Activated naive CD8-positive, alpha-beta T cell treated with anti-CD3 and anti-CD28 coated beads for 36 hours (primary cell): ENCODE data around the gene PRDM15. TPM values are rescaled to one million over a fixed set of nuclear protein-coding genes. Genes with fewer than 3 reads are reported as not detected.

Experiments
- DNase-seq: peaks from one replicate; pipeline ENCODE4 v3.0.0; 2021
- H3K27ac Mint-ChIP-seq: one replicate; pipeline ENCODE4 v1.8.0; 2022; ENCODE audit warnings: mild to moderate bottlenecking, moderate library complexity, mixed read lengths
- H3K27me3 Mint-ChIP-seq: one replicate; pipeline ENCODE4 v1.8.0; 2022; ENCODE audit warnings: mild to moderate bottlenecking, mixed read lengths
- H3K36me3 Mint-ChIP-seq: one replicate; pipeline ENCODE4 v1.8.0; 2021; ENCODE audit warnings: mild to moderate bottlenecking, mixed read lengths
- H3K4me1 Mint-ChIP-seq: one replicate; pipeline ENCODE4 v1.8.0; 2021; ENCODE audit warnings: mixed read lengths
- H3K4me3 Mint-ChIP-seq: one replicate; pipeline ENCODE4 v1.8.0; 2022; ENCODE audit warnings: mild to moderate bottlenecking, moderate library complexity, mixed read lengths
- H3K9me3 Mint-ChIP-seq: one replicate; pipeline ENCODE4 v1.8.0; 2022; ENCODE audit warnings: mixed read lengths
- total RNA-seq, 2 experiments: library from RNA; stranded (reverse); gene quantifications; one replicate each; pipeline ENCODE4 v1.2.3, GENCODE V29; 2021

The PRDM15 gene
- total RNA-seq, 2 experiments from 2014 or later: 9.3 to 10.1 TPM

DNA sequence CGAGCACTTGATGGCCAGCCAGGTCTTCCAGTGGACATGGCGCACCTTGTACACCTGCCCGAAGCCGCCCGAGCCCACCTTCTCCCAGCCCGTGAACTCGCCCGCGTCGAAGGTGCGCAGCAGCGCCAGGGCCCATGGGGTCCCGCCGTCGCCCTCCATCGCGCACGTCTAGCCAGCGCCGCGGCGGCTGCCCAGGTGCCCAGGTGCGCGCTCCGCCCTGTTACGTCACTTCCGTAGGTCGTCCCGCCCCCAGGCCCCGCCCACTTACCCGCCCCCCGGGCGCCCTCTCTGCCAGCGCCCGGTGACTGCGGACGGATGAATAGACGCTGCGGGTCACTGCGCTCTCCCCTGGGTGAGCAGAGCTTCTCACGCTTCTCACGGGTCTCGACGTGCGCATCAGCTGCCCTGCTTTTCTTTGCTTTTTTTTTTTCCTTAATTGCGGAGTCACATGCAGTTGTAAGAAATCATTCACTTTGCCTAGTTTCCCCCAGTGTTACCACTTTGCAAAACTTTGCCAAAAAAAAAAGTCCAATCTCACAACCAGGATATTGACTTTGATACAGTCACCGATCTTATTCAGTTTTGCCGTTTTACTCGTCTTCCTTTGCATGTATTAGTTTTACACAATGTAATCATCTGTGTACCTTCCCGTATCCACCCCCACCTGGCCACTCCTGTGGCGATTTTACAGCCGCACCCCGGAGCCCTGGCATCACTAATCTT is 112.1 kb downstream of the PRDM15 start, which contains the start of gene RIPK4:
TSS of gene RIPK4 (minus strand) at position 170 of the 723 bp plus-strand sequence. CDS start at position 159, 11 bp downstream.
- Mint-ChIP-seq H3K9me3 (peaks cover 3% of the 10 kb centered on the region), H3K4me1 (peaks cover 32% of the 10 kb centered on the region), H3K36me3 (no peaks in the 10 kb centered on the region), H3K27ac (no peak within 1 kb of the TSS), H3K4me3 (peak within 1 kb of the TSS; percentile 73), H3K27me3 (peaks cover 70% of the 10 kb centered on the region)
- DNase-seq: peak; percentile 60

DNA sequence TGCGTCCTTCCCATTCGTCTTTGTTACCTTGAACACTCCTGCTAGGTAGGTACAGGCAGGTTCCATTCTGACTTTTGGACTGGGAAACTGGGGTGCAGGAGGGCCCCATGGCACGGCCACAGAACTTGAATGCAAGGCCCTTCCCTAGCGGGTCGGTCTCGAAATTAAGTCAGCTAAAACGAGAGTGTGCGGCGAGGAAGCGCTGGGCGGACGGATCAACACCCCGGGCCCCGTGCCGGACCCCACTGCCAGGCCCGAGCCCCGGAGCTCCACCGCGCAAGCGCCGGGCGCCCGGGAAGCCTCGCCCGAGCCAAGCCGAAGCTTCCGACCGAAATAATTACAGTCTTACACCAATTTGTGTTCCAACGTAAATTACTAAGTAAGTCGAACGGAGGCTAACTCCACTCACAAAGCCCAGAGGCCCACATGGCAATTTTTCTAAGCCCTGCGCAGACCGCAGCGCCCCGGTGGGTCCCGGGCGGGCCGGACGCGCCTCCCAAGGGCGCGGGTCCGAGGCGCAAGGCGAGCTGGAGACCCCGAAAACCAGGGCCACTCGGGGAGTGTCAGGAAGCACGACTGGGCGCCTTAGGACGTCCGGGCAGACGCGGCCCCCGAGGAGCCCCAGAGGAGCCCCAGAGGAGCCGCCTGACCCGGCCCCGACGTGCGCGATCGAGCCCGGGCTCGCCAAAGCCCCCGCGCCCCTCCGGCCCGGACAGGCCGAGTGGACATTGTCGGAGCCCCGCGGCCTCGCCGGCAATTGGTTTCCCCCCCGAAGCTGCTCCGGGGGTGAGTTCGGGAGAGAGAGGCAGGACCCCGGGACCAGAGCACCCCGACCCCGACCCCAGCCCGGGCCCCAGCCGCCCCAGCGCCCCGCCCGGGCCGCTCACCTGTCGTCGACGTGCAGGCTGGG is 112.9 kb downstream of the PRDM15 start:
- DNase-seq: no peak
- Mint-ChIP-seq H3K9me3 (peaks cover 3% of the 10 kb centered on the region), H3K27me3 (peaks cover 78% of the 10 kb centered on the region), H3K27ac (no peak overlapping the region), H3K4me1 (peaks cover 37% of the 10 kb centered on the region), H3K4me3 (peak overlapping the region; percentile 73), H3K36me3 (no peaks in the 10 kb centered on the region)

DNA sequence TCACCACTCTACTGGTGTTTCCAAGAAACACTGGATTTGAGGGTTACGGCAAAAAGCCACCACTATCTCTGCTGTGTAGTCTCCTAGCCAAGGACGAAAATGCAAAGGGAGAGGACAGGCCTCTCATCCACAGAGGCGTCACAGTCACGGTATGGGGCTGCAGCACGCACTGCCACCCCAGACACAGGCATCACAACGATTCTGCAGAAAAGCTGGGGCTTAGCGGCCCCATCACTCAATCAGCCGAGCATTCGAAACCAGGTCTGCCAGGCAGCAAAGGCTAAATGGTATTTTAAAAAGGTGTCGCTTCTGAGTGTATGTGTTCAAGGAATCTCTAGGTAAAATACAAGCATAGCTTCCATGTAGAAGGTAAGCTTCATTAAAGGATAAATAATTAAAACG is 113.7 kb downstream of the PRDM15 start:
- Mint-ChIP-seq H3K36me3 (no peaks in the 10 kb centered on the region), H3K27me3 (peaks cover 86% of the 10 kb centered on the region), H3K27ac (no peak overlapping the region), H3K9me3 (peaks cover 3% of the 10 kb centered on the region), H3K4me1 (peaks cover 38% of the 10 kb centered on the region), H3K4me3 (peak overlapping the region; percentile 47)
- no peak for DNase-seq

- Mint-ChIP-seq H3K36me3 (no peaks in the 10 kb centered on the region), H3K27me3 (peaks cover 84% of the 10 kb centered on the region), H3K4me1 (peaks cover 38% of the 10 kb centered on the region), H3K27ac (no peak overlapping the region), H3K4me3 (no peak overlapping the region), H3K9me3 (peaks cover 3% of the 10 kb centered on the region)
- DNase-seq: no peak
Observed at GRCh38 chr21:41764558-41765419, 114.4 kb downstream of the PRDM15 start.

GRCh38 chr21:41763996-41764395 is 115.1 kb downstream of the PRDM15 start:
- Mint-ChIP-seq H3K4me3 (no peak overlapping the region), H3K27me3 (peaks cover 77% of the 10 kb centered on the region), H3K9me3 (peaks cover 2% of the 10 kb centered on the region), H3K4me1 (peaks cover 36% of the 10 kb centered on the region), H3K27ac (no peak overlapping the region), H3K36me3 (no peaks in the 10 kb centered on the region)
- no peak for DNase-seq

DNA sequence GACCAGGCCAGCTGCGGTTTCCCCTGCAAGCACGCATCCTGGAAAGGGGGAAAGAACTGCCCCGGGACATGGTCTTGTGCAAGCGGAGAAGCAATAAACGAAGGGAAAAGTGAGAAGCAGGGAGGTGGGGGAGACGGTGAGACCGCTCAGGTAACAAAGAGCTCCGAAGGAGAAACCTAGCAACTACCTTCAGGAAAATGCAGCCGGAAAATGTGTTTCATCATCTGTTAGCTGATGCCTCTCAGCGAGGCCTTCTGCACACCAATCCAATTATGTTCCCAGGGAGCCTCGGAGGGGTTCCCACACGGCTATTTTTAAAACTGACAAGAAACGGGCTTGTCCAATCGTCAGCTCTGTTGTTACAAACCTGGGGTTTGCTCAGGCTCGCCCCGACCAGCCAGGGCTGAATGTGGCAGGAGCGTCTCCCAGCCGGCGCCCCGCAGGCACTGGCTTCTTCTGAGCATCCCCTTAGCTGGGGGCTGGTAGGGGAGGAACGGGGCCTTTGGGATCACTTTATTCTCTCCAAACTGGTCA is 115.7 kb downstream of the PRDM15 start:
- H3K27ac Mint-ChIP-seq: no peak overlapping the region
- H3K9me3 Mint-ChIP-seq: no peaks in the 10 kb centered on the region
- DNase-seq: no peak
- peaks cover 31% of the 10 kb centered on the region for H3K4me1 Mint-ChIP-seq
- H3K36me3 Mint-ChIP-seq: no peaks in the 10 kb centered on the region
- H3K27me3 Mint-ChIP-seq: peaks cover 72% of the 10 kb centered on the region
- H3K4me3 Mint-ChIP-seq: no peak overlapping the region

DNA sequence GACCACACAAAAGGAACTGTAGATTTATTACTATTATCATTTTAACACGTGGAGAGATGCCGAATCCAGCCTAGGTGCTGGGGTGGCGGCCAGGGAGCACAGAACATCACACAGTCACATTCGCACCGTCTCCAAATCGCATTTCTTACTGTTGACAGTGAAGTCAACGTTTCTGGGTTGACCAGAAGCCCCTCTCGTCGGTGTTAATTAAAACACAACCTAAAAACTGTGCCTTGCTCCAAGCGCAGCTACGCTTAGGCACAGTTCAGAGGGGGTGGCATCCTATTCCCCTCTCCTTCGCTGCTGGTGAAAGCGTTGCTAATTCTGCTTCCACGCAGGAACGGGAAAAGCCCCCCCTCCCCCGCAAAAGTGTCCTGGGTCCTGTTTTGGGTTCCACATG is 116.4 kb downstream of the PRDM15 start:
- no peak for DNase-seq
- H3K27ac Mint-ChIP-seq: no peak overlapping the region
- no peaks in the 10 kb centered on the region for H3K36me3 Mint-ChIP-seq
- H3K27me3 Mint-ChIP-seq: peaks cover 65% of the 10 kb centered on the region
- no peaks in the 10 kb centered on the region for H3K9me3 Mint-ChIP-seq
- H3K4me1 Mint-ChIP-seq: peaks cover 25% of the 10 kb centered on the region
- no peak overlapping the region for H3K4me3 Mint-ChIP-seq

GRCh38 chr21:41761934-41762635 is 117.1 kb downstream of the PRDM15 start:
- peaks cover 58% of the 10 kb centered on the region for H3K27me3 Mint-ChIP-seq
- H3K36me3 Mint-ChIP-seq: no peaks in the 10 kb centered on the region
- no peak overlapping the region for H3K4me3 Mint-ChIP-seq
- H3K27ac Mint-ChIP-seq: no peak overlapping the region
- no peak for DNase-seq
- no peaks in the 10 kb centered on the region for H3K9me3 Mint-ChIP-seq
- H3K4me1 Mint-ChIP-seq: peaks cover 18% of the 10 kb centered on the region

DNA sequence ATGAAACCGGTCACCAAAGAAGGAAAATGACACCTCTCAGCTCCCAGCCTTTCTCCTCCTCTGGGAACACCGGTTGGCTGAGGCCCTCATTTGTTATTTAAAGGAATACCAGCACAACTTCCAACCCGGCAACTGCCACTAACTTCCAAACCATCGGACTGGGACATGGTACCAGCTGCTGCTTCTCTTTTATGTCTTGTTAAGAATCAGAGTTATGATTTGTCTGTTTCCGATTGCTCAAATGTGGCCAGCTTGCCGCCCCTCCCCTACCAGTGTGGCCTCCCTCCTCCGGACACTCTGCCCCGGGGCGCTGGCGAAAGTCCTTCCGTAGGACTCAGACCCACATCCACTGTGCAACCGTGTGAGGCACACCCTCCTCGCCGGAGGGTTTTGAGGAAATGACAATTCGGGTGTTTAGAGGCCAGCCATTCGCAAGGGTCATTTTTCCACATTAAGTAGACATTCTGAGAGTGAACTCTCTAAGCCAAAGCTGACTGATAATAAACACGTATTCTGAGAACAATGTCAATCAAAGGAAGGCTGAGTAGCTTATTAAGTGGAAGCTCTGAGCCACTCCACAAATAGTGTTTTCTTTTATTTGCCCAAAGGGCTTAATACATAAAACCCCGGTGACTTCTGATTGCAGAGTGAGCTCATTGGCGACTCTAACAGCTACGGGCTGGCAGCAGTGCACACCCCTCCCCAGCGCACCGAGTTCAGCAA is 117.8 kb downstream of the PRDM15 start:
- no peak for DNase-seq
- Mint-ChIP-seq H3K27me3 (peaks cover 56% of the 10 kb centered on the region), H3K36me3 (no peaks in the 10 kb centered on the region), H3K4me1 (peaks cover 17% of the 10 kb centered on the region), H3K4me3 (no peak overlapping the region), H3K9me3 (no peaks in the 10 kb centered on the region), H3K27ac (no peak overlapping the region)

DNA sequence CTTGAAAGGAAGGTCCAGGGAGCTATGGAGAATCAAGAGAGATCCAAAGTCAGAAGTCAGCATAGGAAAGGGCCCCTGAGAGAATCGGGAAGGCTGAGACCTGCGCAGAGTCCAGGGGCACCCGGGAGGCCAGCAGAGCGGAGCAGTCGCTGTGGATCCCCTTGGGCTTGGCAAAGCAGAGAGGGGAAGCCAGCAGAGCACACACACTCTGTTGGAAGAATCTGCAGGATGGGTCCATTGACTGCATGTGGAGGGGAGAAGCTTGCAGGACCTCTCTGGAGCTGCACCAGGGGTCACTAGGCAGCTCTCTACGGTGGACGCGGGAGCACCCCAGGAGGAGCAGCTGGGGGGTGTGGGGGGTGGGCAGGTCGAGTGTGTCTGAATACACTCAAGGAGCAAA is 118.7 kb downstream of the PRDM15 start:
- peaks cover 16% of the 10 kb centered on the region for H3K4me1 Mint-ChIP-seq
- no peaks in the 10 kb centered on the region for H3K9me3 Mint-ChIP-seq
- no peak overlapping the region for H3K27ac Mint-ChIP-seq
- H3K27me3 Mint-ChIP-seq: peaks cover 51% of the 10 kb centered on the region
- H3K36me3 Mint-ChIP-seq: no peaks in the 10 kb centered on the region
- DNase-seq: no peak
- no peak overlapping the region for H3K4me3 Mint-ChIP-seq

DNA sequence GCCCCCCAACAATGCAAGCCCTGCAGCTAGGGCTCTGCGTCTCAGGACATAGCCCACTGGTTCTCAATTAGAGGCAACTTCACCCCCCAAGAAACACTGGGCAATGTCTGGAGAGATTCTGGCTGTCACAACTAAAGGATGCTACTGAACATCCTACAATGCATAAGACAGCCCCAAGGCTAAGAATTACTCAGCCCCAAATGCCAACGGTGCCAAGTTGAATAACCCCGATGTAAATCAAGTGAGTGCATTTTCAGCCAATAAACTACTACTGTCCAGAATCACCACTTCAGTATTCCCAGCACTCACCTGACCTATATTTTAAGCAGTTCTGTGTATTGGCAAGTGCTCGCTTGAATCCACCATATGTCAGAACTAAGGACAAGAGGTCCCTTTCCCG is 119.2 kb downstream of the PRDM15 start:
- Mint-ChIP-seq H3K27ac (no peak overlapping the region), H3K4me1 (peaks cover 15% of the 10 kb centered on the region), H3K4me3 (no peak overlapping the region), H3K9me3 (no peaks in the 10 kb centered on the region), H3K27me3 (peaks cover 46% of the 10 kb centered on the region), H3K36me3 (no peaks in the 10 kb centered on the region)
- DNase-seq: no peak

GRCh38 chr21:41759214-41759840 is 119.8 kb downstream of the PRDM15 start:
- DNase-seq: no peak
- Mint-ChIP-seq H3K27me3 (peaks cover 41% of the 10 kb centered on the region), H3K36me3 (no peaks in the 10 kb centered on the region), H3K27ac (no peak overlapping the region), H3K9me3 (no peaks in the 10 kb centered on the region), H3K4me1 (peaks cover 15% of the 10 kb centered on the region), H3K4me3 (no peak overlapping the region)

- H3K27me3 Mint-ChIP-seq: peaks cover 36% of the 10 kb centered on the region
- DNase-seq: no peak
- no peak overlapping the region for H3K27ac Mint-ChIP-seq
- H3K9me3 Mint-ChIP-seq: no peaks in the 10 kb centered on the region
- no peaks in the 10 kb centered on the region for H3K36me3 Mint-ChIP-seq
- no peak overlapping the region for H3K4me3 Mint-ChIP-seq
- H3K4me1 Mint-ChIP-seq: peaks cover 15% of the 10 kb centered on the region
Observed at GRCh38 chr21:41758550-41758949, 120.6 kb downstream of the PRDM15 start.
